ENCODE results near the gene MAP3K4.

The MAP3K4 gene

GRCh38 chr6:161044335-161044734, 52.8 kb downstream of the MAP3K4 start:
- DNase-seq: no peak

- DNase-seq: peak; percentile 60
These were observed 57.1 kb downstream of the MAP3K4 start for GRCh38 chr6:161048641-161049040.

- DNase-seq: no peak
These were observed 58.7 kb downstream of the MAP3K4 start for GRCh38 chr6:161050134-161050765.

GRCh38 chr6:161053103-161053502, 61.5 kb downstream of the MAP3K4 start:
- DNase-seq: no peak

GRCh38 chr6:161054876-161055275, 63.3 kb downstream of the MAP3K4 start:
- no peak for DNase-seq

- no peak for DNase-seq
These were observed 64.9 kb downstream of the MAP3K4 start for GRCh38 chr6:161056451-161056850.

- no peak for DNase-seq
These were observed 65.8 kb downstream of the MAP3K4 start for GRCh38 chr6:161057103-161058091.

GRCh38 chr6:161058741-161059140, 67.2 kb downstream of the MAP3K4 start:
- no peak for DNase-seq

GRCh38 chr6:161061576-161061975, 70.0 kb downstream of the MAP3K4 start:
- no peak for DNase-seq

- no peak for DNase-seq
These were observed 73.3 kb downstream of the MAP3K4 start for GRCh38 chr6:161064915-161065314.

GRCh38 chr6:161066511-161066910, 74.9 kb downstream of the MAP3K4 start:
- DNase-seq: no peak

GRCh38 chr6:161067749-161068148, 76.2 kb downstream of the MAP3K4 start:
- no peak for DNase-seq

- no peak for DNase-seq
These were observed 76.8 kb downstream of the MAP3K4 start for GRCh38 chr6:161068321-161068741.

GRCh38 chr6:161073930-161074329, 82.4 kb downstream of the MAP3K4 start:
- DNase-seq: no peak

GRCh38 chr6:161074496-161075121, 83.0 kb downstream of the MAP3K4 start:
- no peak for DNase-seq

GRCh38 chr6:161076181-161076677, 84.7 kb downstream of the MAP3K4 start:
- no peak for DNase-seq

GRCh38 chr6:161079566-161080262, 88.1 kb downstream of the MAP3K4 start:
- DNase-seq: no peak

- DNase-seq: no peak
These were observed 88.8 kb downstream of the MAP3K4 start for GRCh38 chr6:161080263-161080970.

- DNase-seq: no peak
These were observed 90.6 kb downstream of the MAP3K4 start for GRCh38 chr6:161082215-161082614.

- no peak for DNase-seq
These were observed 93.7 kb downstream of the MAP3K4 start for GRCh38 chr6:161085246-161085645.

- DNase-seq: no peak
These were observed 97.2 kb downstream of the MAP3K4 start for GRCh38 chr6:161088676-161089328.

- no peak for DNase-seq
These were observed 99.6 kb downstream of the MAP3K4 start for GRCh38 chr6:161091151-161091550.

Data from amniotic stem cell (primary cell).